ENCODE data around the gene DNAJC5G. TPM values are rescaled to one million over a fixed set of nuclear protein-coding genes. Genes with fewer than 3 reads are reported as not detected.

The DNAJC5G gene
- total RNA-seq, 2 donors from 2014 or later, result not detected

- Histone ChIP-seq H3K36me3 (no peaks in the 10 kb centered on the region), H3K9ac (ENCODE audit: low read depth in 2 of 2, low read length in 2 of 2) (no peak overlapping the region), H3K4me1 (no peaks in the 10 kb centered on the region), H3K4me3 (no peak overlapping the region), H3K9me3 (no peaks in the 10 kb centered on the region), H3K27ac (no peak overlapping the region), H3K27me3 (no peaks in the 10 kb centered on the region)
- DNase-seq, result no peak
- TF ChIP-seq, protein P1, sequence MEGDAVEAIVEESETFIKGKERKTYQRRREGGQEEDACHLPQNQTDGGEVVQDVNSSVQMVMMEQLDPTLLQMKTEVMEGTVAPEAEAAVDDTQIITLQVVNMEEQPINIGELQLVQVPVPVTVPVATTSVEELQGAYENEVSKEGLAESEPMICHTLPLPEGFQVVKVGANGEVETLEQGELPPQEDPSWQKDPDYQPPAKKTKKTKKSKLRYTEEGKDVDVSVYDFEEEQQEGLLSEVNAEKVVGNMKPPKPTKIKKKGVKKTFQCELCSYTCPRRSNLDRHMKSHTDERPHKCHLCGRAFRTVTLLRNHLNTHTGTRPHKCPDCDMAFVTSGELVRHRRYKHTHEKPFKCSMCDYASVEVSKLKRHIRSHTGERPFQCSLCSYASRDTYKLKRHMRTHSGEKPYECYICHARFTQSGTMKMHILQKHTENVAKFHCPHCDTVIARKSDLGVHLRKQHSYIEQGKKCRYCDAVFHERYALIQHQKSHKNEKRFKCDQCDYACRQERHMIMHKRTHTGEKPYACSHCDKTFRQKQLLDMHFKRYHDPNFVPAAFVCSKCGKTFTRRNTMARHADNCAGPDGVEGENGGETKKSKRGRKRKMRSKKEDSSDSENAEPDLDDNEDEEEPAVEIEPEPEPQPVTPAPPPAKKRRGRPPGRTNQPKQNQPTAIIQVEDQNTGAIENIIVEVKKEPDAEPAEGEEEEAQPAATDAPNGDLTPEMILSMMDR (IDR thresholded peaks at IDR 0.05), result no peak
- intact Hi-C loops (cut with DNase I), result no loop called here
Observed at GRCh38 chr2:27255187-27255586, 20.0 kb upstream of the DNAJC5G start.

- no peak overlapping the region for H3K27ac ChIP-seq
- no peak overlapping the region for H3K9ac ChIP-seq (ENCODE audit: low read depth in 2 of 2, low read length in 2 of 2)
- TF ChIP-seq, protein P1 (IDR thresholded peaks at IDR 0.05), result no peak
- H3K27me3 ChIP-seq, result no peaks in the 10 kb centered on the region
- no peaks in the 10 kb centered on the region for H3K36me3 ChIP-seq
- no peak overlapping the region for H3K4me3 ChIP-seq
- DNase-seq, result no peak
- H3K4me1 ChIP-seq, result no peaks in the 10 kb centered on the region
- intact Hi-C loops (cut with DNase I), result no loop called here
- H3K9me3 ChIP-seq, result no peaks in the 10 kb centered on the region
Observed at GRCh38 chr2:27255660-27256059, 19.6 kb upstream of the DNAJC5G start.

- Histone ChIP-seq H3K27ac (no peak overlapping the region), H3K9ac (ENCODE audit: low read depth in 2 of 2, low read length in 2 of 2) (no peak overlapping the region), H3K4me3 (no peak overlapping the region), H3K27me3 (peaks cover 12% of the 10 kb centered on the region), H3K36me3 (no peaks in the 10 kb centered on the region), H3K9me3 (no peaks in the 10 kb centered on the region), H3K4me1 (no peaks in the 10 kb centered on the region)
- TF ChIP-seq, protein P1 (IDR thresholded peaks at IDR 0.05), result no peak
- DNase-seq, result no peak
- intact Hi-C loops (cut with DNase I), result no loop called here
Observed at GRCh38 chr2:27256855-27257454, 18.3 kb upstream of the DNAJC5G start.

DNA sequence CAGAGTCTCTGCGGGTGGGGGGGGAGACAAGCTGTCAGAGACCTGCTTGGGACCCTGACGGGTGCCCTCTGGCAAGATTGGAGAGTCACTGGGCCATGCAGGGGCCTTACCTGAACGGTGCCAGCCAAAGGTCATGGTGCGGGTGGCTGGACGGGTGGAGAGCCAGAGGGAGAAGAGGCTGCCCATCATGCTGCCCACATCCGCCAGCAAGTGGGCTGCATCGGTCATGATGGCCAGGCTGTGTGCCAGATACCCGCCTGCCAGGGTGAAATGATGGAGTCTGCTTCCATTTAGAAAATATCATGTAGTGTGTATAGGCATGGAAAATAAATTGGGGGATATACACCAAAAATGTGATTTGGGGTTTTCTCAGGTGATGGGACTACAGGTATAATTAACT is 17.2 kb upstream of the DNAJC5G start:
- Histone ChIP-seq H3K27me3 (peaks cover 23% of the 10 kb centered on the region), H3K27ac (no peak overlapping the region), H3K36me3 (no peaks in the 10 kb centered on the region), H3K9me3 (no peaks in the 10 kb centered on the region), H3K4me1 (peaks cover 4% of the 10 kb centered on the region), H3K9ac (ENCODE audit: low read depth in 2 of 2, low read length in 2 of 2) (no peak overlapping the region), H3K4me3 (no peak overlapping the region)
- intact Hi-C loops (cut with DNase I), result no loop called here
- TF ChIP-seq, protein P1 (IDR thresholded peaks at IDR 0.05), result no peak
- no peak for DNase-seq

GRCh38 chr2:27261241-27261925 is 13.8 kb upstream of the DNAJC5G start:
- DNase-seq, result no peak
- Histone ChIP-seq H3K9me3 (no peaks in the 10 kb centered on the region), H3K27ac (no peak overlapping the region), H3K36me3 (no peaks in the 10 kb centered on the region), H3K27me3 (peaks cover 52% of the 10 kb centered on the region), H3K9ac (ENCODE audit: low read depth in 2 of 2, low read length in 2 of 2) (no peak overlapping the region), H3K4me1 (peaks cover 7% of the 10 kb centered on the region), H3K4me3 (no peak overlapping the region)
- TF ChIP-seq, protein P1 (IDR thresholded peaks at IDR 0.05), result no peak
- intact Hi-C loops (cut with DNase I), result no loop called here

All from colonic mucosa (tissue), 4 donors.